Kidney epithelial cell (primary cell): ENCODE measurements around the gene LGR6. TPM values are rescaled to one million over a fixed set of nuclear protein-coding genes. Genes with fewer than 3 reads are reported as not detected.
A peak's percentile ranks its signal among the peaks of the same experiment; 100 is the strongest.
"Not testable (repeated sequence)": the region's sequence is repeated elsewhere in the genome, so short reads cannot be mapped to it uniquely, and the experiment has no call there.

Experiments used
- DNase-seq: peaks from one replicate; pipeline ENCODE4 v3.0.0-alpha.2; 2010; ENCODE audit warnings: low read depth
- H3K27me3 ChIP-seq: 2 replicates; pipeline ENCODE4 v1.6.0; 2011; ENCODE audit warnings: low read length; ENCODE audit not compliant: control insufficient read depth, insufficient read depth
- H3K36me3 ChIP-seq: 2 replicates; pipeline ENCODE4 v1.5.1; 2011; ENCODE audit warnings: low read length; ENCODE audit not compliant: control insufficient read depth, insufficient read depth
- H3K4me3 ChIP-seq: 2 replicates; pipeline ENCODE4 v1.5.1; 2011; ENCODE audit warnings: low read depth, mild to moderate bottlenecking, control low read depth, low read length
- total RNA-seq: library from RNA; depleted of rRNA; stranded (reverse); fragments of >200 nt; gene quantifications from 2 replicates; pipeline ENCODE4 v1.2.3, GENCODE V29; 2015
- TF ChIP-seq, protein P1 (sequence below): IDR thresholded peaks from 2 replicates; pipeline ENCODE4 v1.5.1; 2011; ENCODE audit warnings: mild to moderate bottlenecking, moderate library complexity, low read length, control low read depth, inconsistent platforms; ENCODE audit not compliant: insufficient read depth, poor library complexity, severe bottlenecking

The LGR6 gene, protein sequence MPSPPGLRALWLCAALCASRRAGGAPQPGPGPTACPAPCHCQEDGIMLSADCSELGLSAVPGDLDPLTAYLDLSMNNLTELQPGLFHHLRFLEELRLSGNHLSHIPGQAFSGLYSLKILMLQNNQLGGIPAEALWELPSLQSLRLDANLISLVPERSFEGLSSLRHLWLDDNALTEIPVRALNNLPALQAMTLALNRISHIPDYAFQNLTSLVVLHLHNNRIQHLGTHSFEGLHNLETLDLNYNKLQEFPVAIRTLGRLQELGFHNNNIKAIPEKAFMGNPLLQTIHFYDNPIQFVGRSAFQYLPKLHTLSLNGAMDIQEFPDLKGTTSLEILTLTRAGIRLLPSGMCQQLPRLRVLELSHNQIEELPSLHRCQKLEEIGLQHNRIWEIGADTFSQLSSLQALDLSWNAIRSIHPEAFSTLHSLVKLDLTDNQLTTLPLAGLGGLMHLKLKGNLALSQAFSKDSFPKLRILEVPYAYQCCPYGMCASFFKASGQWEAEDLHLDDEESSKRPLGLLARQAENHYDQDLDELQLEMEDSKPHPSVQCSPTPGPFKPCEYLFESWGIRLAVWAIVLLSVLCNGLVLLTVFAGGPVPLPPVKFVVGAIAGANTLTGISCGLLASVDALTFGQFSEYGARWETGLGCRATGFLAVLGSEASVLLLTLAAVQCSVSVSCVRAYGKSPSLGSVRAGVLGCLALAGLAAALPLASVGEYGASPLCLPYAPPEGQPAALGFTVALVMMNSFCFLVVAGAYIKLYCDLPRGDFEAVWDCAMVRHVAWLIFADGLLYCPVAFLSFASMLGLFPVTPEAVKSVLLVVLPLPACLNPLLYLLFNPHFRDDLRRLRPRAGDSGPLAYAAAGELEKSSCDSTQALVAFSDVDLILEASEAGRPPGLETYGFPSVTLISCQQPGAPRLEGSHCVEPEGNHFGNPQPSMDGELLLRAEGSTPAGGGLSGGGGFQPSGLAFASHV
- 0.08 and 0.68 TPM in 2 replicates for total RNA-seq

DNA sequence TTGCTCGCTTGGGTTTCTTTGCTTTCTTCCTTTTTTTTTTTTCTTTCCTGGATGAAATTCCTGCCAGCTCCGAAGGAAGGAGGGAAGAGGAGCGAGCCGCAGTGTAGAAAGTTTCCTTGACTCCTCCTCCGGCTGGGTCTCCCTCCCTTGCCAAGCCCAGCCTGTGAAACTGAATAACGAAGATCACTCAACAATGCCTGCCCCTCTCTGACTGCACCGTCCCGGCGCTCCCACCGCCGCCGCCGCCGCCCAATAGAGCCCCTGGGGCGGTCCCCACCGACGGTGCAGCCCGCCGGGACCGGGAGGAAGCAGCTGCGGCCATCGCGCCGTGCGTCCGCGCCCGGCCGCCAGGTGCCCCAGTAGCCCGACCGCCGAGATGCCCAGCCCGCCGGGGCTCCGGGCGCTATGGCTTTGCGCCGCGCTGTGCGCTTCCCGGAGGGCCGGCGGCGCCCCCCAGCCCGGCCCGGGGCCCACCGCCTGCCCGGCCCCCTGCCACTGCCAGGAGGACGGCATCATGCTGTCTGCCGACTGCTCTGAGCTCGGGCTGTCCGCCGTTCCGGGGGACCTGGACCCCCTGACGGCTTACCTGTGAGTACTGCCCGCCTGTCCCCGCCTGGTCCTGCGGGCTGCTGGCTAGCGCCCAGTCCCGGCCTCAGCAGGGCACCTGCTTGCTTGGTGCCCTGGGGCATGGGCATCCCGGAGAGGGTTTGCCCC lies at the start of gene LGR6:
Gene LGR6, plus strand, starts transcription at position 186 of the 714 bp plus-strand sequence. Its CDS starts 191 bp downstream, at position 377.
- TF ChIP-seq, protein P1, sequence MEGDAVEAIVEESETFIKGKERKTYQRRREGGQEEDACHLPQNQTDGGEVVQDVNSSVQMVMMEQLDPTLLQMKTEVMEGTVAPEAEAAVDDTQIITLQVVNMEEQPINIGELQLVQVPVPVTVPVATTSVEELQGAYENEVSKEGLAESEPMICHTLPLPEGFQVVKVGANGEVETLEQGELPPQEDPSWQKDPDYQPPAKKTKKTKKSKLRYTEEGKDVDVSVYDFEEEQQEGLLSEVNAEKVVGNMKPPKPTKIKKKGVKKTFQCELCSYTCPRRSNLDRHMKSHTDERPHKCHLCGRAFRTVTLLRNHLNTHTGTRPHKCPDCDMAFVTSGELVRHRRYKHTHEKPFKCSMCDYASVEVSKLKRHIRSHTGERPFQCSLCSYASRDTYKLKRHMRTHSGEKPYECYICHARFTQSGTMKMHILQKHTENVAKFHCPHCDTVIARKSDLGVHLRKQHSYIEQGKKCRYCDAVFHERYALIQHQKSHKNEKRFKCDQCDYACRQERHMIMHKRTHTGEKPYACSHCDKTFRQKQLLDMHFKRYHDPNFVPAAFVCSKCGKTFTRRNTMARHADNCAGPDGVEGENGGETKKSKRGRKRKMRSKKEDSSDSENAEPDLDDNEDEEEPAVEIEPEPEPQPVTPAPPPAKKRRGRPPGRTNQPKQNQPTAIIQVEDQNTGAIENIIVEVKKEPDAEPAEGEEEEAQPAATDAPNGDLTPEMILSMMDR: no peak
- DNase-seq: no peak
- Histone ChIP-seq H3K4me3 (no peak within 1 kb of the TSS), H3K36me3 (no peaks in the 10 kb centered on the region), H3K27me3 (peaks cover 31% of the 10 kb centered on the region)

DNA sequence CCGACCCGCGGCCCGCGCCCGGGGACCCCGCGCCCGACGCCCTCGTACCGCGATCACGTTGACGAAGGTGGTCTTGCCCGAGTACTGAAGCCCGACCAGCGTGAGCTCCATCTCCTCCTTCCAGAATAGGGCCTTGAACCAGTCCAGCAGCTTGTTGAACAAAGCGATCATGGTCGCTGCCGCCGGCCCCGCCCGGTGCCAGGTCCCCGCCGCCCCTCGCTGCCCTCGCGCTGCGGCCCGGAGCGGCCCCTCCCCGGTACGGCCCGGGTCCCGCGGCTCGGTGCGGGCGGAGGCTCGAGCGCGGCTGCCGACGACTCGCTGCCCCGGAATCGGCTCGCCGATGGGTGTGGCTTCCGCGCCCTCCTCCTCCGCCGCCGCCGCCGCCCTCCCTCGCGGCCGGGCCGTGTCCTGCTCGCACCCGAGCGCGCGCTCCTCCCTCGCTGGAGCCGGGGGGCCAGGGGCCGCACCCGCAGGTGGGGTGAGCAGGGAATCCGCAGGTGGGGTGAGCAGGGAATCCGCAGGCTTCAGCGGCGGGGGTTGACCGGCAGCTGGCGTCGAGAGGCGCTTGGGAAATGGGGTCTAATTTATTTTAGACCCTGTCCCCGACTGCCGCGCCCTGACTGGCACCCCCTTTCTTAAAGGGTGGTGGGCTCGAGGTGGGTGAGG lies 49.1 kb upstream of the LGR6 start, which contains the start of gene ARL8A:
Gene ARL8A, minus strand, starts transcription at position 336 of the 666 bp plus-strand sequence. Its CDS starts 165 bp downstream, at position 171.
- no peak for DNase-seq
- peak within 1 kb of the TSS; percentile 96 for H3K4me3 ChIP-seq
- TF ChIP-seq, protein P1: no peak
- H3K36me3 ChIP-seq: peaks cover 1% of the 10 kb centered on the region
- H3K27me3 ChIP-seq: no peaks in the 10 kb centered on the region

DNA sequence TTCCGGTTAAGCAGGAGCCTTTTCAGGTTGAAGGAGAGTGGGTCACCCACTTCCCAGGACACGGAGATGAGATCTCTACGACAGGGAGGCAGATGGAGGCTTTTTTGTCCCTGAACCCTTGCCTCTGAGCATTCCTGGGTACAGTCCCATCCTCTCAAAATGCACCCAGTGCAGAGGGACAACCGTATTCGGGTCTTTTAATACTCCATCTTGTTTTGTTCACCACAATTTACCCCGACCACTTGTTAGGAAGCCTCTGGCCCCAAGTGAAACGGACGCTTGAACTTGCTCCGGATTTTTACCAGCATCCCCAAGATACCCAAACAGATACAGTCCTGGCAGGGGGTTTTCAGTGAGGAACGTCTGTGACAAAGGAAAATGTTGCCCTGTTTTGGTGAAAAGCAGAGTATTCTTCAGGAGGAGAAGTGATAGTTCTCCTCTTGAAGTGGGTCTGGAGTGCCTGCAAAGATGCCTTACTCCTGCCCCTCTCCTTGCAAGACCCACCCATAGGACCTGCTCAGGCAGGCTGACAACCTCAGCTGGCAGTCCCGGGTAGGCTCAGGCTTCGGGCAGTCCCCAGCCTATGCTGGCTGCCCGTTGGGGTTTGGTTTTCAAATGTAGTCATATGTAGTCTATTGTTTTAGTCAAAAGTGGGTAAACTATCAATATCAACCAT lies 48.4 kb upstream of the LGR6 start:
- no peak for DNase-seq
- TF ChIP-seq, protein P1: no peak

DNA sequence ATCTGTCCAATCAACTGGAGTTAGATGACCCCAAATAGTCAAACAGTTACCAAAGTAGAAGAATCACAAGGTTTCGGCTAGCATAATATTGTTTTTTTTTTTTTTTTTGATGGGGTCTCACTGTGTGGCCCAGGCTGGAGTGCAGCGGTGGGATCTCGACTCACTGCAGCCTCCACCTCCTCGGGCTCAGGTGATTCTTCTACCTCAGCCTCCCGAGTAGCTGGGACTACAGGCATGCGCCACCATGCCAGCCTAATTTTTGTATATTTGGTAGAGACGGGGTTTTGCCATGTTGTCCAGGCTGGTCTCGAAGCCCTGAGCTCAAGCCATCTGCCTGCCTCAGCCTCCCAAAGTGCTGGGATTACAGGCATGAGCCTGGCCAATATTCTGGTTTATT lies 47.9 kb upstream of the LGR6 start:
- not testable (repeated sequence) for H3K27me3 ChIP-seq, H3K36me3 ChIP-seq, DNase-seq, H3K4me3 ChIP-seq

More for the DNA sequence above, 48.4 kb upstream of the LGR6 start:
- peak overlapping the region; percentile 96 for H3K4me3 ChIP-seq
- H3K36me3 ChIP-seq: peaks cover 1% of the 10 kb centered on the region
- no peaks in the 10 kb centered on the region for H3K27me3 ChIP-seq

DNA sequence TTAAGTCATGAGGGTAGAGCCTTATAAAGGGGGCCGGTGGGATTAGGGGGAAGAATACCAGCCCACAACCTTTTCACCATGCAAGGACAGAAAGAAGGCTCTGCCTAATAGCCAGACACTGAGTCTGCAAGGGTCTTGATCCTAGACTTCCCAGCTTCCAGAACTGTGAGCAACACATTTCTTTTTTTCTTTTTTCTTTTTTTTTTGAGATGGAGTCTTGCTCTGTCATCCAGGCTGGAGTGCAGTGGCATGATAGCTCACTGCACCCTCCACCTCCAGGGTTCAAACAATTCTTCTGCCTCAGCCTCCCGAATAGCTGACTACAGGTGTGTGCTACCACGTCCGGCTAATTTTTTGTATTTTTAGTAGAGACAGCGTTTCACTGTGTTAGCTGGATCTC lies 47.3 kb upstream of the LGR6 start:
- DNase-seq: no peak
- no peaks in the 10 kb centered on the region for H3K36me3 ChIP-seq
- TF ChIP-seq, protein P1: no peak
- no peak overlapping the region for H3K4me3 ChIP-seq
- no peaks in the 10 kb centered on the region for H3K27me3 ChIP-seq
